HG03196 (cell line): ENCODE data around the gene KL.

Experiments used
- ATAC-seq: cut with Tn5 transposase; IDR thresholded peaks from one replicate; pipeline ENCODE4 v1.9.1; 2021; ENCODE audit not compliant: unreplicated experiment

Gene KL

DNA sequence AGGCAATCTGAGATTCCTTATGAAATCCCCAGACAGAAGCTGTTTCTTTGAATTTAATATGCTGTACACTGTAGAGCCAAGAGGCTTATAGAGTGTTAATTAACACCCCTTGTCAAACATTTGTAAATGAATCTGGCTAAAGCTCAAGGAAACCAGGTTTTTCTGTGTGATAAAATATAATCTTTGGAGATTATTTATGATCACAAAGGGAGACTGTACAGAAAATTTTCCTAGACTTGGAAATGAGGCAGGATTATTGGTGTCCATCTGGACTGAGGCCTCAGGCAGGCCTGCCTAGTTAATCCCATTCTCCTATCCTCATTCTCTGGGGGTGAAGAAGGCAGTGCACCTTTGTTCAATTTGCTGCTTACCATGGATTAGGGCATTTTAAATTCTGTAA, 17.8 kb downstream of the KL start:
- ATAC-seq = no peak

GRCh38 chr13:33034882-33035520, 18.8 kb downstream of the KL start:
- ATAC-seq = no peak

DNA sequence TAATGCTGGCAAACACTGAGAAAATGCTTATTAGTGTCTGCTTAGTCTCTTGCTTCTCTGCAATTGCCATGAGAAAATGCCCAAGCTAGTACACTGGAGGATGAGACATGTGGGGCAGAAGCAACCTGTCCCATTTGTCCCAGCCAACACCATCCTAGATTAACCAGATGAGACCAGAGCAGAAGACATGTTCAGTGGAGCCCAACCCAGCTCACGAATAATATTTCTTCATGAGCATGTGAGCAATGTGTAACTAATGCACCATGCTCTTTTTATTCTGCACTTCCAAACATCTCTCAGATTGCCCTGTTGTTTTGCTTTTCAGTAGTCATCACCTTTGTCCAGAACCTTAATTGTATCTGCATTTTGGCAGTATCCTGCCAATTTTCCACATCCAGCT, 21.4 kb downstream of the KL start:
- ATAC-seq = no peak

DNA sequence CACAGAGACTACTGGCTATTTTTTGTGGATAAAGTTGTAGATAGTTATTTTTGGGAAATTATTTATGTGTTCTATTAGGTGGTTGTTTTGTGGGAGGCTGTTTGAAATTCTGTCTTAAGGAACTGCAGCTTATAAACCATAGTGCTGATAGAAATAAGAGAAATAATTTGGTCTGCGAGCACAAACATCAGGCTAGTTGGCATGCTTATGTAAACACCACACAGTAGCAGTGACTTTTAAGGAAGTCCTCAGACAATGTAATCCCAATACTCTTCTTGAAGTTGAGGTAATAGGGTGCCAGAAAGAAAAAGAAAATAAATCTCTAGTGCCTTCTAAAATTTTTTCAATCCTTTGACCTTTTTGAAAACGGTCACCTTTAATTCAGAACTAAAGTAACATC, 23.9 kb downstream of the KL start:
- ATAC-seq = no peak

GRCh38 chr13:33045851-33046592, 29.8 kb downstream of the KL start:
- ATAC-seq = no peak

- ATAC-seq = no peak
These were observed 33.9 kb downstream of the KL start for GRCh38 chr13:33050161-33050560.

DNA sequence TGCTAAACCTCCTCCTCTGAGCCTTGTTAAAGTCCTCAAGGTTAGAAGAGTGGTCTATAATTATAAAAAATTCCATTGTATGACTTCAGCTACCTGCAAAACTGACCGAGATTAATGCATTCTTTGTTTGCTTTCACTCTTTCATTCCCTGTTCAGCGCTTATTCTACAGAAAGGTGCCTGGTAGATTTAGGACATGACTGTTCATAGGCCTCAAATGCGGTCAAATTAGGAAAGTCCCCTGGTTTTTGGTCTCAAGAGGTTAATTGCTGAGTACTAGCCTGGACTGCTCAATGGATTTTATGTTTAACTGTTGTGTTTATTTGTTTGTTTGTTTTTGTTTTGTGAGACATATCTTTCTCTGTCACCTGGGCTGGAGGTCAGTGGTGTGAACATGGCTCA, 35.4 kb downstream of the KL start:
- ATAC-seq = no peak

GRCh38 chr13:33052506-33053280, 36.5 kb downstream of the KL start:
- no peak for ATAC-seq

- ATAC-seq = no peak
These were observed 37.3 kb downstream of the KL start for GRCh38 chr13:33053397-33054066.

DNA sequence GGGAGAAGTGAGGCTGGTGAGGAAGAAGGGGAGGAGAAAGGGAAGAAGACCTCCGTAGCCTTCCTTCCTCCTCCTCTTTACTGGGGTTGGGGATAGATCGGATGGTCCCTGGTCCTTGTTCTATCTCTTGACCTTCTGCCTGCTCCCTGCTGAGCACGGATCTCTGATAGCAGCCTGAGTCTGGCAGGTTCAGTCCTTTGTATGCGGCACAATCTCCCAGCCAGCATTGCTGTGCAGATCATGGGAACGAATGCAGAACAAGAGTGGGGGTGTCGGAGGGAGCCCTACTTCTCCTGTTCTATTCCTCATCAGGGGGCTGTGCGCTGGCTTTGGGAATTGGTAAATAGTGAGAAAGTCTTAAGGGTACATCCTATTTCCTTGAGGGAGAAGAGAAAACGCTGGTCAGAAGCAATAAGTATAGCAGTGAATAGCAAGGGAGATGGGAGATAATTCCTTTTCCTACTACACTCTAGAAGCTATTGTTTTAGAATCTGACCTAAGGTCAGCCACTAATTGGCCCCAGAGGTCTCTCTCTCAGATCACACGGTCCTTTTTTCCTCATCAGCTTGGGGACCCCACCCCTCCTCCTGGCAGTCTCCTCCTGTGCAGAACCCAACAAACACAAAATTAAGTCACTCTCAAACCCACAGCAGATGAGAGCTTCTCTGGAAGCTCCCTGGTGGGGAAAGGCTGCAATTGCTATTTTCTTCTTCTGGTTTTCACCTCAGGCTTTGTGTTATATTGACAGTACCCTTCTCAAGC, 41.0 kb downstream of the KL start:
- no peak for ATAC-seq

- no peak for ATAC-seq
These were observed 42.6 kb downstream of the KL start for GRCh38 chr13:33058776-33059327.

GRCh38 chr13:33060815-33061214, 44.6 kb downstream of the KL start:
- no peak for ATAC-seq

DNA sequence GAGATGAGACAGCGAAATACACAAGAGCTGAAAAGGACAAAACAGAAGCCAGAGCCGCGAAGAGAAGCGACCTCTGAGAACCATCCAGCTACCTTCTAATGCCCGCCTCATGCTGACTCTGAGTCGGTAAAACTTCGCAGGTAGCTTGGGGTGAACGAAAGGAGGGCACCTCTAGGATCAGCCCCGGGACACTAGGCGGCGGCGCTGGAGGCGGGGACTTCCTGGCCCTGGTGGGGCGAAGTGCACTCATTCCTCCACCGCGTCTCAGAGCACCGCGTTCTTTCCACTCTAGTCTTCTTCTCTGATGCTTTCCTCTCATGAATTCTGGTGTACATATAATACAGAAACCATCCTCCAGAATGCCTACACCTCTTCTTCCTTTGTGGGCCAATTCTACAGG, 50.1 kb downstream of the KL start:
- ATAC-seq = no peak

GRCh38 chr13:33069365-33069764, 53.1 kb downstream of the KL start:
- ATAC-seq = no peak

GRCh38 chr13:33070713-33071112, 54.5 kb downstream of the KL start:
- ATAC-seq = no peak

DNA sequence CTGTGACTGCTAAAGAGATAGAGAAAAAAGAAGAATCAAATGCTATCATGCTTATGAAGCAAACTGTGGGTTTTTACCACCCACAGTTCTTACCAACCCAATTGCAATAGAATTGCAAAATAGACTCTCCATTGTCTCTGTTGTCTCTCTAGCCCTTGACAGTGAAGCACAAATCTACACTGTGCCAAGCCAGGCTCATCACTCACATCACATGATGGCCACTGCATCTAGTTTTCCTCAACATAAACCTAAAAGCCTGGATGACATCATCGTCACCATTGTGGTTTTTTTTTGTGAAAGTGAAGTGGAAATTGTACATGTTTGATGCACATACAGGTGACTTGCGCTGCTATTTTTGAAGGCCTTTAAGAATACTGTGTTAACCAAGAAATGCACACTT, 56.1 kb downstream of the KL start:
- no peak for ATAC-seq

DNA sequence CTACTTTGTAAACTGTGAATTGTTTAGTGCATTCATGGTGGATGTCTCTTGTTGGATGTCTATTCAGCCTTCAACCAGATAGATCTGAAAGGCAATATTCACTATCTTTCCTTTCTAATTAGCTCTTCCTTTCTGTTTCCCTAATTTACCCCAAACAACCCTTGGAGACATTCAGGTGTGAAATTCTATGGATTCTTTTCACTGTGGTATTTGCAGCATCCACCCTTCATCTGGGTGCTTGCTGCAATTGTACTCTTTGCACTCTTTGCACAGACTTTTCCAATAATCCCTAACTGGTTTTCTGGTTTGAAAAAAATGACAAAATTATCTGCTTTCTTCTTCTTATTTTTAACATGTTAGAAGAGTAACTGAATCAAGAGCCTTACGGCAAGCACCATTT, 56.5 kb downstream of the KL start:
- ATAC-seq = no peak

- no peak for ATAC-seq
These were observed 57.1 kb downstream of the KL start for GRCh38 chr13:33073338-33073737.

- no peak for ATAC-seq
These were observed 60.1 kb downstream of the KL start for GRCh38 chr13:33076001-33076992.
